Measurements from ENCODE around the gene ZFPM1. TPM values are rescaled to one million over a fixed set of nuclear protein-coding genes. Genes with fewer than 3 reads are reported as not detected.

ZFPM1 gene
- total and polyA plus RNA-seq, 2 experiments from 2014 or later: 0.53 to 2.2 TPM

GRCh38 chr16:88479793-88480760 is 27.0 kb downstream of the ZFPM1 start (continued):
- no peak for TF ChIP-seq ZNF462 (CRISPR knock-in tag; IDR thresholded peaks at IDR 0.05)
- no peak for TF ChIP-seq JUNB (IDR thresholded peaks at IDR 0.05; ENCODE audit: unreplicated experiment)
- TF ChIP-seq EZH2phosphoT487 (IDR thresholded peaks at IDR 0.05; ENCODE audit: unreplicated experiment): no peak
- no peak for TF ChIP-seq CREB1 (CRISPR knock-in tag; IDR thresholded peaks at IDR 0.05; ENCODE audit: low read depth)
- TF ChIP-seq, protein P1, sequence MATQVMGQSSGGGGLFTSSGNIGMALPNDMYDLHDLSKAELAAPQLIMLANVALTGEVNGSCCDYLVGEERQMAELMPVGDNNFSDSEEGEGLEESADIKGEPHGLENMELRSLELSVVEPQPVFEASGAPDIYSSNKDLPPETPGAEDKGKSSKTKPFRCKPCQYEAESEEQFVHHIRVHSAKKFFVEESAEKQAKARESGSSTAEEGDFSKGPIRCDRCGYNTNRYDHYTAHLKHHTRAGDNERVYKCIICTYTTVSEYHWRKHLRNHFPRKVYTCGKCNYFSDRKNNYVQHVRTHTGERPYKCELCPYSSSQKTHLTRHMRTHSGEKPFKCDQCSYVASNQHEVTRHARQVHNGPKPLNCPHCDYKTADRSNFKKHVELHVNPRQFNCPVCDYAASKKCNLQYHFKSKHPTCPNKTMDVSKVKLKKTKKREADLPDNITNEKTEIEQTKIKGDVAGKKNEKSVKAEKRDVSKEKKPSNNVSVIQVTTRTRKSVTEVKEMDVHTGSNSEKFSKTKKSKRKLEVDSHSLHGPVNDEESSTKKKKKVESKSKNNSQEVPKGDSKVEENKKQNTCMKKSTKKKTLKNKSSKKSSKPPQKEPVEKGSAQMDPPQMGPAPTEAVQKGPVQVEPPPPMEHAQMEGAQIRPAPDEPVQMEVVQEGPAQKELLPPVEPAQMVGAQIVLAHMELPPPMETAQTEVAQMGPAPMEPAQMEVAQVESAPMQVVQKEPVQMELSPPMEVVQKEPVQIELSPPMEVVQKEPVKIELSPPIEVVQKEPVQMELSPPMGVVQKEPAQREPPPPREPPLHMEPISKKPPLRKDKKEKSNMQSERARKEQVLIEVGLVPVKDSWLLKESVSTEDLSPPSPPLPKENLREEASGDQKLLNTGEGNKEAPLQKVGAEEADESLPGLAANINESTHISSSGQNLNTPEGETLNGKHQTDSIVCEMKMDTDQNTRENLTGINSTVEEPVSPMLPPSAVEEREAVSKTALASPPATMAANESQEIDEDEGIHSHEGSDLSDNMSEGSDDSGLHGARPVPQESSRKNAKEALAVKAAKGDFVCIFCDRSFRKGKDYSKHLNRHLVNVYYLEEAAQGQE (IDR thresholded peaks at IDR 0.05; ENCODE audit: unreplicated experiment): no peak
- no peak for TF ChIP-seq POLR2AphosphoS5 (IDR thresholded peaks at IDR 0.05; ENCODE audit: low read depth)
- TF ChIP-seq NANOG (IDR thresholded peaks at IDR 0.05; ENCODE audit: borderline replicate concordance): no peak
- TF ChIP-seq CTCF (conservative IDR thresholded peaks at IDR 0.05; ENCODE audit: low read depth in 2 of 2): no peak

Measured in GM23338 (cell line).